Neuronal stem cell (in vitro differentiated cells): ENCODE data around the gene RPL7A.
"Not testable (repeated sequence)": the region's sequence is repeated elsewhere in the genome, so short reads cannot be mapped to it uniquely, and the experiment has no call there.

Experiments
- DNase-seq: peaks from one replicate; pipeline ENCODE4 v3.0.0-alpha.2; 2013; ENCODE audit warnings: low spot score
- H2AFZ ChIP-seq: one replicate; pipeline ENCODE4 v1.6.1; 2013; ENCODE audit warnings: mild to moderate bottlenecking, low read length, inconsistent platforms
- H2AK5ac ChIP-seq: 2 replicates; pipeline ENCODE4 v1.6.1; 2013; ENCODE audit warnings: low read depth, mild to moderate bottlenecking, inconsistent platforms, low read length, moderate library complexity, mixed read lengths
- H2BK120ac ChIP-seq: 2 replicates; pipeline ENCODE4 v1.6.1; 2013; ENCODE audit warnings: low read depth, mild to moderate bottlenecking, inconsistent platforms, low read length, moderate library complexity, mixed read lengths
- H2BK12ac ChIP-seq: one replicate; pipeline ENCODE4 v1.6.1; 2013; ENCODE audit warnings: low read length, inconsistent platforms
- H2BK15ac ChIP-seq: 2 replicates; pipeline ENCODE4 v1.6.1; 2013; ENCODE audit warnings: mild to moderate bottlenecking, low read length, inconsistent platforms, mixed read lengths
- H2BK5ac ChIP-seq: one replicate; pipeline ENCODE4 v1.6.1; 2013; ENCODE audit warnings: inconsistent platforms, mild to moderate bottlenecking, low read length, moderate library complexity
- H3K14ac ChIP-seq: one replicate; pipeline ENCODE4 v1.6.1; 2013; ENCODE audit warnings: low read length, inconsistent platforms
- H3K18ac ChIP-seq: 2 replicates; pipeline ENCODE4 v1.6.1; 2013; ENCODE audit warnings: low read length, inconsistent platforms
- H3K23ac ChIP-seq: 2 replicates; pipeline ENCODE4 v1.6.1; 2013; ENCODE audit warnings: low read depth, mild to moderate bottlenecking, mixed read lengths, low read length, inconsistent platforms; ENCODE audit not compliant: poor library complexity
- H3K27ac ChIP-seq: replicated peaks from 3 replicates; pipeline ENCODE4 v1.5.1; 2013; ENCODE audit warnings: low read length, inconsistent platforms
- H3K27me3 ChIP-seq, 3 experiments: 2 replicates each; pipeline ENCODE4 v1.6.1; 2013; ENCODE audit warnings: low read length in 3 of 3, mild to moderate bottlenecking in 2 of 3, inconsistent platforms in 1 of 3, low read depth in 1 of 3, mixed read lengths in 1 of 3, moderate library complexity in 1 of 3; ENCODE audit not compliant: control insufficient read depth in 3 of 3, insufficient read depth in 3 of 3
- H3K36me3 ChIP-seq, 2 donors: replicated peaks in 1 of 2; 2 replicates each; pipeline ENCODE4 v1.6.1; 2013; ENCODE audit warnings: low read length in 2 of 2; ENCODE audit not compliant: control insufficient read depth in 2 of 2, insufficient read depth in 2 of 2
- H3K4ac ChIP-seq: 2 replicates; pipeline ENCODE4 v1.6.1; 2013; ENCODE audit warnings: inconsistent platforms, mild to moderate bottlenecking, low read length, moderate library complexity
- H3K4me1 ChIP-seq, 2 donors: 1 replicate in 1 of 2; 2 replicates in 1 of 2; pipeline ENCODE4 v1.6.1; 2013; ENCODE audit warnings: low read length in 2 of 2, low read depth in 1 of 2; ENCODE audit not compliant: control insufficient read depth in 2 of 2, insufficient read depth in 1 of 2
- H3K4me2 ChIP-seq: one replicate; pipeline ENCODE4 v1.6.1; 2013; ENCODE audit warnings: mild to moderate bottlenecking, low read length, inconsistent platforms; ENCODE audit not compliant: insufficient read depth, poor library complexity, severe bottlenecking
- H3K4me3 ChIP-seq, 2 donors: 2 replicates each; pipeline ENCODE4 v1.5.1; 2013; ENCODE audit warnings: low read length in 2 of 2, mild to moderate bottlenecking in 2 of 2, inconsistent platforms in 1 of 2, moderate library complexity in 1 of 2
- H3K79me1 ChIP-seq: one replicate; pipeline ENCODE4 v1.6.1; 2013; ENCODE audit warnings: low read depth, mild to moderate bottlenecking, inconsistent platforms, low read length, moderate library complexity
- H3K9ac ChIP-seq: one replicate; pipeline ENCODE4 v1.6.1; 2013; ENCODE audit warnings: mild to moderate bottlenecking, low read depth, low read length, inconsistent platforms; ENCODE audit not compliant: poor library complexity
- H3K9me3 ChIP-seq, 2 donors: replicated peaks in 1 of 2; 2 replicates each; pipeline versions ENCODE3 to v1.6.1; 2013; ENCODE audit warnings: low read length in 2 of 2, mild to moderate bottlenecking in 2 of 2, inconsistent platforms in 1 of 2, low read depth in 1 of 2, mixed read lengths in 1 of 2, moderate library complexity in 1 of 2; ENCODE audit not compliant: control insufficient read depth in 2 of 2, insufficient read depth in 1 of 2
- H4K8ac ChIP-seq: one replicate; pipeline ENCODE4 v1.6.1; 2013; ENCODE audit warnings: low read depth, mild to moderate bottlenecking, inconsistent platforms, low read length, moderate library complexity
- H4K91ac ChIP-seq: one replicate; pipeline ENCODE4 v1.6.1; 2013; ENCODE audit warnings: low read length, low read depth, mild to moderate bottlenecking, inconsistent platforms; ENCODE audit not compliant: poor library complexity
- WGBS, 2 donors: extraction: QIAGEN DNeasy Blood & Tissue Kit; methylation state at CpG; one replicate each; pipeline ENCODE4 v1.1.7; 2013; ENCODE audit warnings: missing lambda C conversion rate in 2 of 2, mixed read lengths in 1 of 2; ENCODE audit not compliant: insufficient read length in 2 of 2, insufficient replicate concordance in 1 of 2; ENCODE audit errors: extremely low coverage in 2 of 2; 5-methylcytosine and 5-hydroxymethylcytosine counted together

Gene RPL7A

DNA sequence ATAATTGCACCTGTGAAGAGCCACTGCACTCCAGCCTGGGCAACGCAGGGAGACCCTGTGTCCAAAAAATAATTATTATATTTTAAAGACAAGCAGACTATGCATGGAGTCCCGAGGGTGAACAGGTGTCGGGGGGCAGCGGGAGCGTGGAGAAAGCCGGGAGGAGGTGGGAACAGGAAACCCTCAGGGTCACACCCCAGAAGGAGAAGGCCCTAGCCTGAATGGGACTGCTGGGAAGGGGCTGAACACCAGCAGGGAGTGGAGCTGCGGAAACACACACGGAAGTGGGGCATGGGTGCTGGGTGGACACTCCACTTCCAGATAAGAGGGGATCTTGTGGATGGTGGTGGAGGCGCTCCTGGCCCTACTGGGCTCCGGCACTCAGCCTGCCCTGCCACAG lies 24.8 kb upstream of the RPL7A start:
- no peaks in the 10 kb centered on the region for H3K36me3 ChIP-seq
- no peak overlapping the region for H2BK12ac ChIP-seq
- H2BK5ac ChIP-seq, result no peak overlapping the region

GRCh38 chr9:133323991-133324703 lies 23.9 kb upstream of the RPL7A start:
- Histone ChIP-seq H3K9ac (no peak overlapping the region), H4K8ac (no peak overlapping the region), H3K27me3 (no peaks in the 10 kb centered on the region), H3K9me3 (peaks cover 7 to 8% of the 10 kb centered on the region in 2 donors), H2AK5ac (no peak overlapping the region), H3K23ac (peak overlapping the region; percentile 46), H3K4me2 (no peak overlapping the region), H4K91ac (no peak overlapping the region), H3K36me3 (no peaks in the 10 kb centered on the region), H3K4ac (no peak overlapping the region), H2BK120ac (no peak overlapping the region), H3K27ac (no peak overlapping the region), H3K18ac (peak overlapping the region; percentile 13), H2AFZ (no peak overlapping the region), H3K4me1 (no peaks in the 10 kb centered on the region), H2BK15ac (no peak overlapping the region), H3K14ac (no peak overlapping the region), H2BK5ac (no peak overlapping the region), H3K79me1 (no peaks in the 10 kb centered on the region), H3K4me3 (peak overlapping the region in 1 of 2 donors; percentile 23), H2BK12ac (no peak overlapping the region)
- DNase-seq, result no peak
- WGBS, 2 donors, result no CpG with 5 or more reads among the region's 13 CpGs

More for the DNA sequence above, 24.8 kb upstream of the RPL7A start:
- no peaks in the 10 kb centered on the region for H3K4me1 ChIP-seq
- H2AFZ ChIP-seq, result no peak overlapping the region
- no peak overlapping the region for H2BK15ac ChIP-seq
- no peak overlapping the region for H4K8ac ChIP-seq
- no peak overlapping the region for H3K9ac ChIP-seq
- WGBS, 2 donors, result no CpG with 5 or more reads among the region's 10 CpGs
- DNase-seq, result no peak
- H2BK120ac ChIP-seq, result no peak overlapping the region
- no peak overlapping the region for H3K27ac ChIP-seq
- no peak overlapping the region for H3K4ac ChIP-seq
- no peaks in the 10 kb centered on the region for H3K79me1 ChIP-seq
- no peak overlapping the region for H3K14ac ChIP-seq
- no peak overlapping the region for H3K4me2 ChIP-seq
- H4K91ac ChIP-seq, result no peak overlapping the region
- peaks cover 7 to 8% of the 10 kb centered on the region in 2 donors for H3K9me3 ChIP-seq
- no peak overlapping the region for H3K23ac ChIP-seq
- no peak overlapping the region for H3K18ac ChIP-seq
- no peak overlapping the region for H3K4me3 ChIP-seq
- H2AK5ac ChIP-seq, result no peak overlapping the region
- no peaks in the 10 kb centered on the region for H3K27me3 ChIP-seq

GRCh38 chr9:133327021-133327420 lies 21.0 kb upstream of the RPL7A start:
- H4K91ac ChIP-seq, H3K9ac ChIP-seq, H3K9me3 ChIP-seq, H2BK5ac ChIP-seq, H3K27me3 ChIP-seq, H4K8ac ChIP-seq, H3K4me1 ChIP-seq, H3K27ac ChIP-seq, H2AFZ ChIP-seq, H2BK15ac ChIP-seq, H2BK120ac ChIP-seq, H3K4me3 ChIP-seq, H3K18ac ChIP-seq, H3K14ac ChIP-seq, H3K79me1 ChIP-seq, H2AK5ac ChIP-seq, H3K4me2 ChIP-seq, H3K23ac ChIP-seq, H3K4ac ChIP-seq, H2BK12ac ChIP-seq, DNase-seq: not testable (repeated sequence)
- WGBS, 2 donors, result no CpG with 5 or more reads among the region's 6 CpGs
- peaks cover 13 to 25% of the 10 kb centered on the region in 2 donors for H3K36me3 ChIP-seq

GRCh38 chr9:133327834-133328484 lies 20.1 kb upstream of the RPL7A start:
- H2AFZ ChIP-seq, result no peak overlapping the region
- H3K36me3 ChIP-seq, result peaks cover 22 to 35% of the 10 kb centered on the region in 2 donors
- no peaks in the 10 kb centered on the region for H3K4me1 ChIP-seq
- H3K18ac ChIP-seq, result no peak overlapping the region
- no peak overlapping the region for H3K4ac ChIP-seq
- DNase-seq, result no peak
- H2BK15ac ChIP-seq, result no peak overlapping the region
- no peak overlapping the region for H2BK12ac ChIP-seq
- H2BK5ac ChIP-seq, result peak overlapping the region; percentile 55
- H4K91ac ChIP-seq, result no peak overlapping the region
- H3K27ac ChIP-seq, result no peak overlapping the region
- no CpG with 5 or more reads among the region's 10 CpGs for WGBS, 2 donors
- no peaks in the 10 kb centered on the region for H3K27me3 ChIP-seq
- H4K8ac ChIP-seq, result no peak overlapping the region
- H3K79me1 ChIP-seq, result peaks cover 1% of the 10 kb centered on the region
- H2BK120ac ChIP-seq, result no peak overlapping the region
- H3K4me2 ChIP-seq, result no peak overlapping the region
- peaks cover 7 to 8% of the 10 kb centered on the region in 2 donors for H3K9me3 ChIP-seq
- H2AK5ac ChIP-seq, result peak overlapping the region; percentile 24
- H3K9ac ChIP-seq, result no peak overlapping the region
- no peak overlapping the region for H3K23ac ChIP-seq
- H3K4me3 ChIP-seq, result no peak overlapping the region
- H3K14ac ChIP-seq, result no peak overlapping the region
